Stimulated activated CD8-positive, alpha-beta memory T cell treated with anti-CD3 and anti-CD28 coated beads, Interleukin-2, amount 100 ng/mL, for 48 hours (primary cell): ENCODE measurements around the gene SH3RF3.

ENCODE experiments used
- DNase-seq, 2 donors: peaks; one replicate each; pipeline ENCODE4 v3.0.0-alpha.2; 2020; ENCODE audit warnings: low read depth in 2 of 2

Gene SH3RF3

DNA sequence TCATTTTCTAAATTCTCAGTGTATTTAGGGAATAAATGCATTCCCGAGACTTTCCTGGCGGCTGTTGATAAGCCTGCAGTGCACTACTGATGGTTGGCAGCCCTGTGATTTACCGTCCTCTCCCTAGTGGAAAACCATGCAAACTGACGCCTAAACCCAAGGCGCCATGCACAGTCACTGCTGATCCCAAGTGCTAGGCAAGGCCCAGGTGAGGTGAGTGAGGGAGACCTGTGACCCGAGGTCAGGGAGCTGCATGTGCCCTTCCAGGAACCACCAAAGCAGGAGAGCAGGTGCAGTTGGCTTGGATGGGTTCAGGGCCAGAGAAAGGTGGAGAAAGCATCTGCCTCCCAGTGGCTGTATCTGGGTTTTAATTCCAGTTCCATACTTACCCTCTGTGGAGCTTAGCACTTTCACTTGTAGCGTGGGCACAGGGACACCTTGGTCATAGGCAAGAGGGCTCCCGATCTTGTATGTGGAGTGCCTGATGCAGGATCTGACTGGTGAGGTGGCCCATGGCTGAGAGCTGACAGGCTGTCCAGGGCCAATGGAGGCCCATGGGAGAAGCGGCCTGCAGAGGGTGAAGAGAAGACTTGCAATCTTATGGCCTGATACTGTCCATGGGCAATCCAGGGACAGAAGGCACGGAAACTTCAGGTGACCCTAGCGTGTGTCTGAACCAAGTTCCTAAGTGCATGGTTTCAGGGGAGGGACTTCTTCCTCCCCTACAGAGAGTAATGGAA lies 131.3 kb downstream of the SH3RF3 start:
- no peak for DNase-seq

DNA sequence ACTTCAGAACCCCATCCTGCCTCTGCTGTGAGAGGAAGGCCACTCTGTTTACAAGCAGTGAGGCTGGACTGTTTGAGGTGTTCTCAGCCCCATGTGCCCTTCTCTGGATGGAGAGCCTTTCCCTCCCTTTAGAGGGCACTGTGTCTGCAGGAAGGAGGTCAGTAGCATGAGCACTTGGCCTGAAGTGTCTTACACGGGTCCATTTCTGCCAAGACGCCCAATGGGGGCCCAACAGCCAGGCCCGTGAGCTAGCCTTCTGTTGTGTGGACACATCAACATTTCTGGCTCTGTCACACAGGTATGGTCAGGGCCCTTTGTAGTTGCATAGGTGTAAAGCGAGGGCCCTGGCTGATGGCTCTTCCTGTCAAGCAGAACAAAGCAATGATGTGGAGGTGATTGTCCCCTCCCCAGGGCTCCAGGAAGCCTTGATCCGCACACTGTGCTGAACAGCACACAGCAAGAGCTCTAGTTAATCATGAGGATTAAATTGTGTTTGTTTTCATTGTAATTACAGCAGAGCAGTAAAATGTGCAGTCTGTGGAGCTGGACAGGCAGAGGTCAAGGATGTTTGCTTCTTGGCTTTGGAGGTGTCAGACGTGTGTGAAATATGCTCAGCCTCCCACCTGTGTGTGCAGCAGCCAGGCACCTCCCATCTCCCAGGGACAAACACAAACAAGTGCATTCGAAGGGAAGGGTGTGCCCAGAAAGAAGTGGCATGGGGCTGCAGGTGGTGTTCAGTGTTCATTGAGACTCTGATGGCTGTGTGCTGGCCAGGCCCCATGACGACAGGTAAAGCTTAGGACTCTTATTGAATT lies 132.1 kb downstream of the SH3RF3 start:
- no peak for DNase-seq

DNA sequence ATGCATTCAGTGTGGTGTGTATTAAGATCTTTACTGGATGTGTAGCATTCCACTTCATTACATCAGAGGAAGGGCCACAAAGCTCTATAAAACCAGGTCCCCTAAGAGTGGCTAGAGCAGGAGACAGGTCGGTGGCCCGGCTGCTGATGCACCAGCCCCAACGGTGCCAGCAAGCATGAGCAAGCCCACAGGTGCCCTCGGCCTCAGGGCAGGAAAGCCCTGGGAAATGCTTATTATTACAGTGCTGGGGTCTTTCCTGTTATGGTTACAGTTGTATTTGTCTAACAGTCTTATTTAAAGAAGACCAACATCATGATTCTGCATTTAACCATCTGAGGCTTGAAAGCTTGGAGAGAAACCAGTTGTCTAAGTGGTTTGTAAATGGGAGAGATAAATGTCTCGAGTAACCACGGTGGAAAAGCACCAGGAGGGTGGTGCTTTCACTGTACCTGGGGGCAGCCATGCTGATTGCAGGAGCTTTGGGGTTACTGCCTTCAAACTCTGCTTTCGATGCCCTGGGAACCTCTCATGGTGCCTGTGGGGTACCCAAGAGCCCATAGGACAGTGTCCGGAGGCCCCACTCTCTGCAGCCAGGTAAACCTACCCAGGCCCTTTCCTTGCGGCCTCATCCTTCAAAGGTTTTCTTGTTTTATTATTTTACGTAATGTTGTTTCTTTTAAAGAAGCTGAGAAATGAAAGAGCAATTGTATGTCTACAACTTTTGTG lies 133.1 kb downstream of the SH3RF3 start:
- no peak for DNase-seq

DNA sequence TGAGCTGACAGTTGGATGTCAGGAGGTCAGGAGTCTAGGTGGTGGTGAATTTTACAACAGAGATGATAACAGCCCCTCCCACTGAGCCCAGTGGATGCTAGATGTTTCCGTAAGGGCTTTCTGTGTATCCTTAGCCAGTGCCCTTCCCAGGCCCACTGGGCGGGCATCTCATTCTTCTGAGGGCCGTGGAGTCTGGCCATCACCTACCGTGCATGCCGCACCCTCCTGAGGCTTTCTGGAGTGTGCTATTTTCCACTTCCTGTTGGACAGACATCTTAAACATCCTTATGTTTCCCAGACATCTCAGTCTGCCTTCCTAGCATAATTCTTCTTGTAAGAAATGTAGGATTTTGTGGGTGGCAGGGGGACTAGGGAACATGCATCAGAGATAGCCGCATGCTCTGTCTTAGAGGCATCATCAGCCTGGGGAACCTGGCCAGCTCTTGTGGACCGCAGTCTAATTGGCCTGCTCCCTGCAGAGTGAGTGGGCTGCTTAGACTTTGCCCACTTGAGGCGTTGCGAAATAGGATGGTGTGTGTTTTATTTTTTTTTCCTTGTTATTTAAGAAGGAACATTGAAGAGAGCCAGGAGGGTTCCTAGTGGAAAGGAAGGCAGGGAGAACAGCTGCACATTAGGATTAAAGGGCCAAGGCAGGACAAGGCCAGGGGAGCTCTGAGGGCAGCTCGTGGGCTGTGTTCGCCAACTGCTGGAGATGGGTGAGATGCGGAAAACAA lies 135.8 kb downstream of the SH3RF3 start:
- no peak for DNase-seq

DNA sequence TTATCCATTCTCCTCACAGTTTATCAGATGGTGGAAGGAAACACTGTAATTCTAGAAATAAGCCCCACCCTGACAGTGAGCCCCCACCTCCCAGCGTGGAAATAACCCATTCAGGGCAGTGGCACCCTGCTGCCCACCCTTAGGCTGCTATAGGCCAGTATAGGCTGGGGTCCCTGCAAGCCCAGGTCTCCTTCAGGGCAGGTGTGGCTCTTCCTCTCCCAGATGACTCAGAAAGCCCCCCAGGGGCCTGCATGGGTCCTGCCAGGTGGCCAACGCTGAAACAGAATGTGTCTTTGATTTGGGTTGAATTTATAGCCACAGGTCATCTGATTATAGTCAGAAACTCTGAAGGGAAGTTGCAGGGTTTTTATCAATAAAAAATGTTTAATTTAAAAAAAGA lies 136.4 kb downstream of the SH3RF3 start:
- DNase-seq: no peak

DNA sequence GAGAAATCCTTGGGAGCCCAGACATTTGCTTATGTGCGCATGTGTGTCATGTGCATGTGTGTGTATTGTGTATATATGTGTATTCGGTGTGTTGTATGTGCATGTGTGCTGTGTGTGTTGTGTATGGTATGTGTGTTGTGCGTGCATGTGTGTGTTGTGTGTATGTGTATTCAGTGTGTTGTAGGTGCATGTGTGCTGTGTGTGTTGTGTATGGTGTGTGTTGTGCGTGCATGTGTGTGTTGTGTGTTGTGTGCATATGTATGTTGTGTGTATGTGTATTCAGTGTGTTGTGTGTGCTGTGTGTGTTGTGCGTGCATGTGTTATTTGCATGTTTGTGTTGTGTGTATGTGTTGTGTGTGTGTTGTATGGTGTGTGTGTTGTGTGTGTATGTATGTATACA lies 136.9 kb downstream of the SH3RF3 start:
- no peak for DNase-seq

DNA sequence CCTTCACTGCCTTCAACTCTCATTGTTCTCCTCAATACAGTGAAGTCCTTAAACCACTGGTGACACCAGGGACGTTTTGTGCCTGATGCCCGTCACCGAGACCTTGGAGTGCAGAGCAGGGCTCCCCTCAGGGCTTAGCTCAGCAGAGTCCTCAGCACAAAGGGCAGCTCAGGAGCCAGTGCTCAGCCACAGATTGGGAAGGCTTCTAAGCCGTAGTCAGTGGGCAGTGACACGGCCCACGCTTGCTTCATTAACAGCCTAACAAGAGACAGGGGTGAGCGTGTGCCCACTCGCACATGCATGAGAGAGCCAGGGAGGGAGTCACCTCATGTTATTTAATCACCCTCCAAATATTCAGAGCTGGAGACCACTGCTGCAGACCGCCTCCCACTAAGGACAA lies 137.5 kb downstream of the SH3RF3 start:
- no peak for DNase-seq

DNA sequence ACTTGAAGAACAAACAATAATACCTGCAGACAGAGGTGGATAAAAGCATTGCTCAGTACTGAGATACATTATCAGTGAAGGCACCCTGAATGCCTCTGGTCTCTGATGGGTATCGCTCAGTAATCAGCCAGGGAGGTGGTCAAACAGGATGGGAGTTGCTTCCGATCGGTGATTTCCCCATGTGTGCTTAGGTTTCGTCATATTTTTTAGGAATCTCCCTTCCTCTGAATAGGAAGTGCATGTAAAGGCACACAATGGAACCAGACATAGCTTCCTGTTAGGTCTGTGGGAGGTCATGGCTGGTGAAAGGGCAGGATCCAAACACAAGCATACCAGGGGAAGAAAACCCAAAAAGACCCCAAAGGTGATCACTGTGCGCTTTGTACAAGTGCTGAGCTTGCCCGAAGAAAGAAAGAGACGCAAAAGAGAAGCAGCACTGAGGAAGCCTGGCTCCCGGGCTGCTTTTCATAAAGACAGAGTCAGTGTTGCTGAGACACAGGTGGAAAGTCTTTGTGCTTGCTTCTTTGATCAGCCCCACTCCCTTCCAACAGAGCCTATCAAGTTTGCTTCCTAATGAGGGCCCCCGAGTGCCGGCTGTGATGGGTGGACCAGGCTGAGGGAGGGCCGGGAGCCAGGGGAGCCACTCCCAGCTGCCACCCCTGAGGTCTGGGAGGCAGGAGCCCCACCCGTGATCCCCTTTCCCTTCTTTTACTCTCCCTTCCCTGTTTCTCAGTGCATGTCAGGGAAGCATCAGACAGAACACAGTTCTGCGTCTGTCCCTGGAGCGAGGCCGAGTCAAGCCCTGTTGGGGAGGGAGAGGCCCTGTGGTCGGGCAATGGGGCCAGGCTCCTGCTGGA lies 138.2 kb downstream of the SH3RF3 start:
- DNase-seq: no peak

DNA sequence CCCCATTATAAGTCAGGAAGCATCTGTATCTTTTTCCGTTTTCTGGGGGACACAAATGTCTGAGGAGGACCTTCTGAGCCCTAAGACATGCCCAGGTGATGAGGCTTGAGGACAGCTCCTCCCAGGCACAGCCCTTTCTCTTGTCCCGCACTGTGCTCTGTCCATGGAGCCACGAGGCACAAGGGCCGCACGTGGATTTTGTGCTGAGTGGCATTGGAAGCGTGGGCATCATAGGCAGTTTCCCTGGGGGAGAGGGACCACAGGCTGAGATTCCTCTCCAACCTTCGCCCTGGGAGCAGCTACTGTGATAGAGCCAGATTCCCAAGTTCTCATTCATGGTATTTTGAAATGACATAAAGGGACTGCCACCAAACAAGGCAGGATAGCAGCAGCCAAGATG lies 139.9 kb downstream of the SH3RF3 start:
- no peak for DNase-seq

DNA sequence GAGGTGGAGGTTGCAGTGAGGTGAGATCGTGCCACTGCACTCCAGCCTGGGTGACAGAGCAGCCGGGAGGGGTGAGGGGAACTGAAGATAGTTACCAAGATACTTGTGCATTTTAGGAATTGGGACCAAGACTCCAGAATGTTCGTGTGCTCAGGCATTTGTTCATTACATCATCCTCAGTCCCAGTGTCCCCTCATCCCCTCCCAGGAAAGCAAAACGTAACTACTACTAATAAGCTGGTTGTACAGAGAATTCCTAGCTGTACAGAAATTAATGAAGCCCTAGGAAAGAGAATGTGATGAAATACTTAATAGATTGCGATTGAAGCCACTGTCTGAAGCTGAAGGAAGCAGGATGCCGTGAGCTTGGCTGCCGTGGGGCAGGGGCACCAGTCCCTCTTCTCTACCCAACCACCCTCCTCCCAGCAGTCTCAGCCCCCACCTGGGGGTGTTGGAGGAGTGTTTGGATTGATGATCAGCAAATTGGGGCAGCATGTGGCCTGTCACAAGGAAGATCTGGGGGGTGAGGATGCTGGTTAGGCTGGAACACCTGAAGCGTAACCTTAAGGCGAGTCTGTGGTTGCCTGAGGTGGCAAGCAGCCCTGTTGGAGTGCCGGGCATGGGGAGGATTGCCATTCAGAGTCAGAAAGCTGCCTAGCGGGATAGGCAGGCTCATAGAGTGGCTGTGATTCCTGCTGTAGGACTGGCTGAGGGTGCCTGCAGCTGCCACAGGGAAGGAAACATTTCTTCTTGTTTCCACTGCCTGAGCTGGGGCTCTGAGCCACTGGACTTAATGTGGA lies 140.9 kb downstream of the SH3RF3 start:
- DNase-seq: no peak

DNA sequence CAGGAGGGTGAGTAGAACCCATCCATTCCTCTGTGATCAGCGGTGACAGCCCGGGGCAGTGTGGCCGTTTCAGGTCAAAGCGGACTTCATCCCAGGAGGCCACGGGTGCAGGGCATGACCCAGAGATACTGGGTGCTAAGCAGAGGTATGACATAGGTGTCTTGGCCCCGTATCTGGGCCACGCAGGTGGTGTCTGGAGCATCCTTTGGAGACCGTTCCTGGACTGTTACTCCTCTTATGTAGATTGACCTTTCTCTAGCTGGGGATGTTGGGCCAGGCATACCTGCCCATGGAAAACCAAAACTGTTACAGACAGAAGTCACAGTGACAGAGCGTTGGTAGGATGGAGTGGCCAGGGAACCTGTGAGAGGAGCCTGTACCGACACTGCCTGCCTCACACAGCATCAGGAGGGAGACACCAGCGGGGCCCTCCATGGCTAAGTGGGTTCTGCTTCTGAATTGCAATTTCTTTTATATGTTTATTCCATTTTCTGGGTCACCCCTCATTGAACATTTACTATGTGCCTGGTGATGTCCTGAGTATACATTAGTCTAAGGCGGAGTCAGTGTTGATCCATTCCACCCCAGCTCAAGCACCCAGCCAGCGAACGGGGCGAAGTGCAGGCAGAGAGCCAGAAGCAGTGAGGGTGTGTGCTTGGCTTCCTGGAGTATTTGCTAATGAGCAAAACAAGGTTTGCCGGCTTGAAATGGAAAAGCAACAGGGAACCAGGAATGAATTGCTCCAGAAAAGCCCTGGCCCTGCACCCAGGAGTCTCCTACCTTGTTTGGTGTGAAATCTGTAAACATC lies 141.7 kb downstream of the SH3RF3 start:
- no peak for DNase-seq

DNA sequence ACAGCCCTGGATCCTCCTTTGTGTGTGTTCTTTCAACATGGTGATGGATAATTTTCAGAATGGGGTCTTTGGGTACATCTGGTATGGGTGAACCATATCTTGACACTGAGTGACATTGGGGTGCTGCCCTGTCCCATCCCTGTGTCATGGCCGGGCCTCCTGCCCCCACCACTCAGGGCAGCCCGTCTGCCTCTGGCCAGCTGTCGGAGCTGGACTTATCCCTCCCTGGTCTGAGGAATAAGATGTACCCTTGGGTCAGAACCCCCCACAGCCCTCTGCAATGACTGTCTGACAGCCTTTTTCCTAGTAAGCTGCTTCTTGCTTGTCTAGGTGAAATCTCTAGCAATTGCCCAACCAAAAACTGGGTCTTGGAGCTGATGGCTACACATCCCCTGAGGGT lies 142.9 kb downstream of the SH3RF3 start:
- DNase-seq: no peak

DNA sequence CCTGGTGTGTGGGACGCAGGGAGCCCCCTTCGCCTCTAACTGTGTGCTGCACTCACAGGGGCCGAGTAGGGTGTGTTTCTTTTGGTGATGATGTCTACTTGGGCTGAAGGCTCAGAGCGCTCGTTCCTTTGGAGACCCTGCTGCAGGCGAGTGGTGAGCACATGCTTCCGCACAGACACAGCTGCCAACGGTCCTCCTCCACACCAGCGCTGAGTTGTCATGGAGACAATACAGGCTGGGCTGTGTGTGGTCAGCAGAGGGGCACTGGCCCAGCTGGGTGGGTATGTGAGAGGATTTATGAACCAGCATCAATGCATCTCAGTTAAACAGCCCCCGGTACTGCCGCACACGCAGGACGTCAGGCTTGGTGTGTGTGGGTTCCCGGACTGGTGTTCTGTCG lies 143.5 kb downstream of the SH3RF3 start:
- DNase-seq: no peak

DNA sequence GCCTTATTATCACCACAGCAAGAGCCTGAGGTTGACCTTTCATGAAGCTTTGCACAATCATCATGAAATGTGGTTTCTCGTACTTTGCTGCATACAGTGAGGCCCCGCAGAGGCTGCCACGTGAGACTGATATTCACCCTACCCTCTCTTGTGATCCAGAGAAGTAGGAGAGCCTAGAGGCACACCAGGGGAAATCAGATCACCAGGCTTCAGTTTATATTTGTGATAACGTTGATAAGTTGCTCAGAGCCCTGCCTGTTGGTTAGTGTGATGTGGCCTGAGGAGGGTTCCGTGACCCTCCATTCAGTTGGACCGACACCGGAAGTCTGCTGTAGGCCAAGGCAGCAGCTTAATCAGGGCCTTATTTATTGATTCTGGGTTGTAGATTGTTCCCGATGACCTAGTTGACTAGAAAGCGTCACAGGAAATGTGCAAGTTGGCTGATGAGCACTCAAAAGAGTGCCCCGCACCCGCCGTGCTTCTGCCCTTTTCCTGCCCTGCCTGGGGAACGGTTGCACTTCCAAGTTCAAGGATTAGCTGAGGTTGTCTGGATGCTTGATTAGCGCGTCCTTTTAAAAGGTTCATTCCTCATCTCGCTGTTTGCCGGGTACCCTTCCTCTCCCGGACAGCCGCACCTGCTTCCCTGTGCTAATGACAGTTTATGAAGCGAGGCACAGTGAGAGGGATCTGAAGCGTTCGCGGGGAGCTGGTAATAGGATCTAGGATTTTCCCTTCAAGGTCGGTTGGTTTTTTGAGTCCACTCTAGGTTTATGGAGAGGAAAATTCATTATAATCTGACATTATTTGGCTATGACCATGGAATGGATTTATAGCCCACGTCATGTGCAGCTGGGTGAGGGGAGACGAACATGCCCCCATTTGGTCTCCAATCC lies 146.4 kb downstream of the SH3RF3 start:
- no peak for DNase-seq

DNA sequence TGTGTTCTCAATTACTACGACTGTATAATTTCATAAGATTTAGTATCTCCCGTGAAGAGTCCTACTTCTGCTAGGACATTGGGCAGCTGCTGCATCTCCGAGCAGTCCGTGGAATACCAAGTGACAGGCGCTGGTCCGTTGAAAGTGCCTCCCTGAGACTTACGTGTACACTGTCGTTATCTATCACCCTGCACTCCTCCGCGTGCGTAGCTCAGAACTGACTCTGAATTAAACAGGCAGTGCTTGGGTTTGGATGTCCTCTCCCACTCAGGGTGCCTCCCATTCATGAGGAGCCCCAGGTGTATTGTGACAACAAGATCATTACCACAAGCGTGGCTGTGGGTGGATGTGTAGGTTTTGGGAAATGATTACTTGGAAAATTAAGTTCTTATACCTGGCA lies 148.4 kb downstream of the SH3RF3 start:
- DNase-seq: no peak

DNA sequence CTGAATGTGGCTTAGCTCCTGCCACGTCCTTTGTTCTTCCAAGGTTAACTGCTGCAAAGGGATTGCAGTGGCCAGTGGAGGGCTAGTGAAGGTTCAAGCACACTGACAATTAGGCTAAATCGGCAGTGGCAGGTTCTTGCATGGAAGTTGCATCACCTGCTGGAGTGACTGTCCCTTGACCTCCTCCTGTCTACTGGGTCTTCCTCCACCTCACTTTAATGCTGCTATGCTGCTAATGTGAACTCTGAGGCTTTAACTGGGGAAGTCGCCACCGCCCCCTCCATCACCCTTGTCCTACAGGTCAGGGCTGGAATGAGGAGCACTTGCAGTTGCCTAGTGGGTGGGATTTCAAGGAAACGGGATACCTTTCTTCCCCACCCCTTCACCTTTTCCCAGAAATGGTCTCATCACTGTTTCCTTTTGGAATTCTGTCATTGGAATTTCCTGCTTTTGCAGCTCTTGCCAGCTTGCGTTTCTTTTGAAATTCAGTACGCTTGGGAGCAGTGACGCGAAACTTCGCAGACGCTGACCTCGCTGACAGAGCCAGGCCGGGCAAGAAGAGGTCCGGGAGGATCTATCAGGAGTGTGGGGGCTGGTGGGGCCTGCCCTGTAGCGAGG lies 150.3 kb downstream of the SH3RF3 start:
- no peak for DNase-seq

DNA sequence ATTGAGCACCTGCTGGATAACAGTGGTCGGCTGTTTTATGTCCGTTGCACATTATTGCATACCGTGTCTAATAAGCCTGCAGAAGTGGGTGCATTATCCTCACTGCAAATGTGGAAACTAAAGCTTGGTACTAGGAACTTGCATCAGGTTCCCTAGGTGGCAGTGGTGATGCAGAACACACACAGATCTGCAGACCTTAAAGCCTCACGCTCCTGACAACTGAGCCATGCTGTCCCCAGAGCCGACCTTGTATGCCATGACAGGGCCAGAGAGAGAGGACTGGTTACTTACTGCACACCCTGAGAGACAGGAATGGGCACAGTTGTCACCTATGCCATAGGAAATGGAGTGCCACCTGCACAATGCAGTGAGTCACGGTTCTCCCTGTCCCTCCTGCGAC lies 151.8 kb downstream of the SH3RF3 start:
- no peak for DNase-seq

DNA sequence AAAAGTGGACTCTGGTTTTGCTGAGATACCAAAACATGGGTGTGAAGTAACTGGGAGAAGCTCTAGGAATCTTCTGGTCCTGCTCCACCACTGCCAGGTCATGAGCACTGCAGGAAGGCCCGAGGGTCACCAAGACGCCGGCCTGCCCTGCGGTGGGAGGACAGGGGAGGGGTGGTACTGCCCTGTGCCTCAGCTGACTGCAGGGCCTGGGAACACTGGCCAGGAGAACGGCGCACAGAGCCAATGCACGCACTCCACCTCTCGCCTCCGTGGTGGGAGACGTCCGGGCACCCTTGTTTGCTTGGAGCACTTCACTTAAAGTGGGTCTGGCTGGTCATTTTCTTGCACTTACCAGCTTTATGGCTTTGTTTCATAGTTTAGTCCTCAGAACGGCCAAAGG lies 153.4 kb downstream of the SH3RF3 start:
- DNase-seq: no peak
